ENCODE data around the gene LRSAM1.

LRSAM1 gene

DNA sequence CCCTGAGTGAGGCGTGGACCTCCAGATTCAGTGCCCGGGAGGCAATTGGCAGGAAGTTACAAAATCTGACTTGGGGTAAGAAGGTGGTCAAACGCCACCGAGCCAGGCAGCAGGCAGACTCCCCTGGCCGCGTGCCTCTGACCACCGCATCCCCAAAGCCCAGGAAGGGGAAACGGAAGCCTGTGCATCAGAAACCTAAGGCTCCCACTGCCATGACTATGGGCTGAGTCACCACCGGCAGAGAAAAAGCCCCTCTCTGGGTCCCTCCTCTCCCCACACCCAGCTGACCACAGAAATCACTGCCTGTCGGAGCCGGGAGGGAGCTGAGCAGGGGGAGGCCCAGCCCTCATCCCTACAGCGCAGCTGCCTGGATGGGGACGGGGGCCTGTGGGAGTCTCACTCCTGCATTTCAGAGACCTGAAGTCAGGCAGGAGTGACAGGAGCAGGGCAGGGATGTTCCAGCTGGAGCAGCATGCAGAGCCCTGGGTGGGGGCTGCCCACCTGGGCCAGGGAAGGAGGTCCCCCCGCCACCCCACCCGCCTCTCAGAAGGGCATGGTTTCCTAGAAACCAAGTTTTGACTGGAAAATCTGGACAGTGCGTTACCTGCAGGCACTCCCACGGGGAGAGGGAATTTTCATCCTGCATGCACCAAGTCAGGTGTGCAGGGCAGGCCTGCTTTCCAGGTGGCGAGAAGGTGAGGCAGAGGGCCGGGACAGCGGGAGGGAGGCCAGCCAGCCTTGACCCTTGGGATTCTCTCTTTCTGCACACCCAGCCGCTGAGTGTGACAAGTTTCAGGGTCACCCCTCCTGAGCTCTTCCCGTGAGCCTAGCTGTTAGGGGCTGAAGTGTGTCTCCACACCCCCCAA, 68.2 kb downstream of the LRSAM1 start:
- no peak for DNase-seq

DNA sequence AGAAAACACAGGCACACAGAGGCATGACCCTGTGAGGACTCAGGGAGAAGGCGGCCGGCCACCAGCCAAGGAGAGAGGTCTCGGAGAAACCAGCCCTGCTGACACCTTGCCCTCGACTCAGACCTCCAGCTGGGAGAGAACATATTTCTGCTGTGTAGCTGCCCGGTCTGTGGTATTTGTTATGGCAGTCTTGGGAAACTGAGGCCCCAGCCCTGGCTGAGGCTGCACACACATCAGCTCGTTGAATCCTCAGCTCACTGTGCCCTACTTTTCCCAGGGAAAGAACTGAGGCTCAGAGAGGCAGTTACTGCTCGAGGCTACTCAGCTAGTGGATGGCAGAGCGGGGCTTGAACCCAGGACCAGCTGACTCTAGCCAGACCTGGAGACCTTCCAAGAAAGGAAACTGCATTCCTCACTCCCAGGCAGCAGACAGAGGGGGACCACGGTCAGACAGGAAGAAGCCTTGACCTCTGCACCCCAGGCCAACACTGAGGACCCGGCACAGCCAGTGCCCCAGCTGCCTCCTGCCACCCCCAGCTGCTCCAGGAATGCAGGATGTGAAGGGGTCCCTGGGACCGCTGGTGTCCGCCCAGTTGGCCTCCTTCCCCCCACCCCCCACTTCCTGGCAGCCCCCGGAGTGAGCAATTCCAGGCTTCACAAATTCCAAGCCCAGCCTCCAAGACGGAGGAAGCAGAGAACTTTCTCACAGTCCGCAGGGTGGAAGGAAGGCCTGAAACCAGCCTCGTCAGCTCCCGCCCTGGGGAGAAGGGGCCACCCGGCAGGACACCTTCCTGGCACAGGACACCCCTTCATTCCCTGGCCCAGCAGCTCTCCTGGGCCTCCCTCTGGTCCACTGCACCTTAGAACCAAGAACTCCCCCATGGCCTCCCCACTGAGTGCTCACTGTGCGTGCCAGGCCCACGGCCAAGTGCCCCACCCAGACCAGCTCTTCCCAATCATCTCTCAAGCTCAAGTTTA, 69.9 kb downstream of the LRSAM1 start:
- no peak for DNase-seq

DNA sequence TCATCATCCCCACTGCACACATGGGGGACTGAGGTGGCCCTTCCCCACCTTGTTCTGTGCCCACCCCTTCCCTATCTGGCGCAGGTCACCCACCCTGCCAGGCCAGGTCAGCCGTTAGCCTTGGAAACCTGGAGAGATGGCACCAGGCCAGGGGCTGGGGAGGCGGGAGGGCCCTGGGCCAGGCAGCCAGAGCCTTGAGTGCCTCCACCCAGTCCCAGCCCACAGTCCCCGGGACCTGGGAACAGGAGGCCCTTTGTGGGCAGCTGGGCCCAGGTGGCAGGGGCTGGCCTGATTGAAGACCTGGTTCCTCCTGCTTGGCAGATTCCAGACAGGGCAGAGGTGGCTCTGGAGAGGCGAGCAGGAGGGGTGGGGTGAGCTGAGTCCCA, 70.6 kb downstream of the LRSAM1 start:
- no peak for DNase-seq

DNA sequence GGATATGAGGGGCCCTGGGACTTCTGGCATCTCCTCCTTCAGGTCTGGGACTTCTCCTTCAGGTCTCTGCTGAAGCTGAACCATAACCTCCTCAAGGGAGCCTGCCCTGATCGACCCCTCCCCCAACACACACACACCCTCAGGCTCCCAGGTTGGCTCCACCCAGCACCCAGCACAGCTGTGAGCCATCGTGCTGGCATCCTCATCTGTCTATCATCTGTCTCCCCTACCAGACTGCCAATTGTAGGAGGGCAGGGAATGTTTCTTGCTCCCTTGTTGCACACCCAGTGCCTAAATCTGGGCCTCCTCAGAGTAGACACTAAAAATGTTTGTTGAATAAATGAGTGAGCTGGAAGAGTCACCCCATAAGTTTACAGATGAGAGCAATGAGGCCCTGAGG, 71.4 kb downstream of the LRSAM1 start:
- no peak for DNase-seq

DNA sequence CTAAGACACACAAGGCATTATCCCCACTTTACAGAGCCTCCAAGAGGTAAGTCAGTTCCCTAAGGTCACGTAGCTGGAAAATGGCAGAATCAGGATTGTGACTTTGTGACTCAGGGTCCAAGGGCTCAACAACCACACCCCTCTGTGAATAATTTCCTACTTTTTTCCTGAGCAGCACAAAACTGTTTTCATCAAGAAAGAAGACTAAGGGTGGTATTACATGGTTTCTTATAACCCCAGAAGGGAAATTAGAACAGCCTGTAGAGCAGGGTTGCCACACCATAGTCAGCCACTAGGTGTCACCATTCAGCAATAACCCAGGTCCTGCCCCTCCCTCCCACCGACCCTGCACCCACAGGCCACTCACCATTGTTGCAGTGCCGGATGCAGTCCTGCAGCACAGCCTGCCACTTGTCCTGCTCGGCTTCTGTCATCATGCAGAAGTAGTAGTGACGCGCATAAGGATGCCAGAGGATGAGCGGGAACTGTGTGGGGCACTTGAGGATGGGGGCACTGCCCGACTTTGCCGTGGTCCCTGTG, 72.1 kb downstream of the LRSAM1 start:
- DNase-seq, result peak; percentile 31

DNA sequence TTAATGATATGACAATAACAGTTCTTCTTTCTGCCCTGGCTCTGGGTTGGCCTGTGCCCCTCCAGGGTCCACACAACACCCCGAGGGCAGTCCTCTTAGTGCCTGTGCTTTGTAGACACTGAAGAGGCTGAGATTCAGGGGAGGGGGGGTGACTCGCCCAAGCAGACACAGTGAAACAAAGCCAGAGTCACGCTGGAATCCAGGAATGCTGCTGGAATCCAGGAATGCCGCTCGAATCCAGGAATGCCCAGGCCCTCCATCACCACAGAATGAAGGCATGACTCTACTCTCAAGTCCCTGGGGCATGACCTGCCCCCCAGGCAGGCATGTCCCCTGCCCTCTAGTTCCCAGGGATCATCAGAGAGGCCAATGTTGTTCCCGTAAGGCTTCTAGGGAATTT, 73.1 kb downstream of the LRSAM1 start:
- no peak for DNase-seq

DNA sequence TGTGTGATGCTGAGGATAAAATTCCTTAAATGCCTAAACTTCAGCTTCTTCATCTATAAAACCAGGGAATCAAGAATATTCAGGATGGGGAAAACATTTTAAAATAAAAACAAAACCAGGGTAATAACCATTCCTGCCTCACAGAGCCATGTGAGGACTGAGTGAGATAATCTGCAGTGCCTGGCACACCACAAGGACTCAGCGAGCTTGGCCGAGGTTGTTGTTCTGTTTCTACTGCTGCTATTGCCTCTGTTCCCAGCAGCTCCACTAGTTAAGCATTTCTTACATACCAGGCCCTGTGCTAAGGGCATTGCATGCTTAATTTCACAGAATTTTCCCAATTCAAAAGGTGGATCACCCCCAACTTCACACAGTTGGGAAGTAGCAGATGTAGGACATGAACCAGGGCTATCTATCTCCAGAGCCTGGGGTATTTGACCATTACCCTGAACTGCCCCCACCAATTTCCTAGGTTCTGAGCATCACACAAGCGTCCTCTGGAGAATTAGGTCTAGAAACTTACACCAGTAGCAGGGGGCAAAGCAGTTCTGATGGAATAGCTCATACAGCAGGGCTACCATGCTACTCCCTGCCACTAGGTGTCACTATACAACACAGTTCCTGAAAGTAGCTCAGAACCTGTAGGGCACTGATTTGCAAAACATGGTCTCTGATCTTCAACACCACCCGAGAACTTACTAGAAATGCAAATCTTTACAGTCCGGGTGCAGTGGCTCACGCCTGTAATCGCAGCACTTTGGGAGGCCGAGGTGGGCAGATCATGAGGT, 74.3 kb downstream of the LRSAM1 start:
- DNase-seq, result no peak

DNA sequence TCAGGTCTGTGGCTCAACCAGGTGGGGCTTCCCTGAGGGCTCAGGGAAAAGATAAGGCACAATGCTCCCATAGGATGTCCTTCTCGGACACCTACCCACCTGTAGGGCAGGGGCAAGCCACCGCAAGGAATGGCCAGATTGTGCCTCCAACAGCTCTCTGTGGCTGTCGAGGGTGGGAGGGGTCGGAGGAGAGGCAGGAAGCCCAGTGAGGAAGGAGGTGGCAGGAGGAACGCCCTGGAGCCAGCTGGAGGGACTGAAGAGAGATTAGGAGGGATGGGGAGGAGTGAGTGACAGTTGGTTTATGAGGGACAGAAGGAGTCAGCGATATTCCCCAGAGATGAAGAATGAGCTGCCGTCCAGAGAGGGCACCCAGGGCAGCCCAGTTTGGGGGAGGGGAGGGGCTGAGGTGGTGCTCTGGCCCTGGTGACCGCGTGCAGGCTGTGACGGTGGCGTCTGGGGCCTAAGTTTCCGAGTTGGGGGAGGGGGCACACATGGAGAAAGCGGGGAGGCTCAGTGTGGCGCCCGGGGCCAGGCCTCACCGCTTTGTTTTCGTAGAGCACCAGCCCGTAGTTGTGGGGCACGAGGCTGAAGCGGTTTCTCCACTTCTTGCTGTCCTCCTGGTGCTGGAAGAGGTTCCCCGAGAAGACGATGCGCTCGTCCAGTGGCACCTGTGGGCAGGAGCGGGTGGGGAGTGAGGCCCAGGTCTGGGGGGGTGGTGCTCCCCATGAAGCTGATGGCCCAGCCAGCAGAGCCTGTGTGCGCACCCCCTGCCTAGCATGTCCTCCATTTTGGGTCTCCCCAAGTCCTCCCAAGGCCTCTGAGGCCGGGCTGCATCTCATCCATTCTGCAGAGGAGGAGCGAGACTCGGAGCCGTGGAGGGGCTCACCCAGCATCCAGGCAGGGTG, 75.6 kb downstream of the LRSAM1 start:
- no peak for DNase-seq

DNA sequence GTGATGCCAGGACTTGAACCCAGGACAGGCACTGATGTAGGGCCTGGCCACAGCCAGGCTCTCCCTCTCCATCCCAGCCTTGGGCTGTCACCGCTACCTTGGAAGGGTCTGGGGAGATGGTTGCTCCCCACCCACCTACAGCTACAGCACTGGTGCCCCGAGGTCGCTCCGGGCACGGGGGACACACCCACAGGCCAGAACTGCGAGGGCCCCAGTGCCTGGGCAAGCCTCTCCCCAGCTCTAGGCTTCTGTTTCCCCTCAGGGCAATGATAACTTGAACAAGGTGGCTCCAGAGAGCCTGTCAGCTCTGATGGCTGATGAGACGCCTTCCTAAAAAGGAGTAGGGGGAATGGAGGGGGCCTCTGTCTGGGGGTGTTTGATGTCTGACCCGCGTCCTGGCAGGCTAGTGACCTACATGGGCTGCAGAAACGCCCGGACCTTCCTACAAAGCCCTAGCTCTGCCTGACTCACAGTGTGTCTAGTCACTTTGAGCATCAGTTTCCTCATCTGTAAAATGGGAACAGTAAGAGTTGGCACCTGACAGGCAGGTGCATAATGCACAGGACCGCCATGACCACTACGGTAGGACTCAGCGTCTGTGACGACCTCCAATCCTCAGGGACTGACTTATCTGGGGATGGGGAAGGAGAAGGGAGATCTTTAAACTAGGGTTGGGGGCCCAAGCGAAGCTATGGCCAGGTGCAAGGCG, 76.4 kb downstream of the LRSAM1 start:
- no peak for DNase-seq

DNA sequence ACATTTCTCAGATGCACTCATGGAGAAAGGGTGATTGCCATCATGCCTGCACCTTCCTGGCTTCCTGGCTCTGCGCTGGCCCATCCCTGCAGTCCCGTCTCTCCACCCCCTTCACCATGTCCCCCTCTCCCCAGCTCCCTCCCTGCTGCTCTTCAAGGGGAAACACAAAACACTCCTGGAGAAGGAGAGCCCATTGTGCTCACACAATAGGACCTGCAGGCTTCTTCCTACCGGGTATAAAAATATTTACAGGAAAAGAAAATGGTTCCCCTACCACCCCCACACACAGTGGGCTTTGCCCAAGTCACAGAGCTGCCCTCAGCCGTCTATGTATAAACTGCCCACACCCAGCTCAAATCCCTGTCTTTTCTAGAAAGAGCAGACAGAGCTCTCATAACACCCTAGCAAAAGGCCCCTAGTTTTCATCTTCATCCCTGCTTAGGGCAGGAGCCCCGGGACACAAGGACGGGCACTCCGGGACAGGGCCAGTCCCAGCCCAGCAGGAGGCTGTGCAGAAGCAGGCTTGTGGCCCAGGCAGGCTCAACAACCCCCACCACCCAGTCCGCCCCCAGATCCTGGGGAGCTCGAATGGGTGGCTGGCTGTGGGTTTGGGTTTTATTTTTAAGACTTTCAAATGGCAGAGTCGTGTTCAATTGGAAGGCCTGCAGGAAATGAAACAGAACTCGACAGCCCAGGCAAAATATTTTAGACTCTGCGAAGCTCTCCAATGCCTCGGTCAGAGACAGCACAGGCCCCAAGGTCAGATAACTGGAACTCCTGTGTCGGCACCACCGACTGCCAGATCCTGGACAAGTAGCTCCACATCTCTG, 77.3 kb downstream of the LRSAM1 start:
- DNase-seq, result no peak

DNA sequence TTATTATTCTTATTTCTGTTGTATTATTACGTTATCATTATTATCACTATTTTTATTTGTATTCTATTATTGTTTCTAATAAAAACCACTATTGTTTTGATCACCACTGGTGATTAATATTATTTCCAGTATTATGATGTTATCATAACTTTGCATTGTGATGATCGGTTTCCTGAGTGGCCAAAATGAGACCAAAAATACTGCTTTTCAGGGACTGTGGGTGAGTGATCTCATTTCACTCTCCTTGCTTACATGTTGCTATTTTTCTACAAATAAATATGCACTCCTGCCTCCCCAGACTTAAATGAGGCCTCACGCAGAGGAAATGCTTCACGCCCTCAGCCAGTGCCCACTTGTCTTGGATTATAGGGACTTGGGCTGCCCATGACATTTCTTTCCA, 78.4 kb downstream of the LRSAM1 start:
- no peak for DNase-seq

DNA sequence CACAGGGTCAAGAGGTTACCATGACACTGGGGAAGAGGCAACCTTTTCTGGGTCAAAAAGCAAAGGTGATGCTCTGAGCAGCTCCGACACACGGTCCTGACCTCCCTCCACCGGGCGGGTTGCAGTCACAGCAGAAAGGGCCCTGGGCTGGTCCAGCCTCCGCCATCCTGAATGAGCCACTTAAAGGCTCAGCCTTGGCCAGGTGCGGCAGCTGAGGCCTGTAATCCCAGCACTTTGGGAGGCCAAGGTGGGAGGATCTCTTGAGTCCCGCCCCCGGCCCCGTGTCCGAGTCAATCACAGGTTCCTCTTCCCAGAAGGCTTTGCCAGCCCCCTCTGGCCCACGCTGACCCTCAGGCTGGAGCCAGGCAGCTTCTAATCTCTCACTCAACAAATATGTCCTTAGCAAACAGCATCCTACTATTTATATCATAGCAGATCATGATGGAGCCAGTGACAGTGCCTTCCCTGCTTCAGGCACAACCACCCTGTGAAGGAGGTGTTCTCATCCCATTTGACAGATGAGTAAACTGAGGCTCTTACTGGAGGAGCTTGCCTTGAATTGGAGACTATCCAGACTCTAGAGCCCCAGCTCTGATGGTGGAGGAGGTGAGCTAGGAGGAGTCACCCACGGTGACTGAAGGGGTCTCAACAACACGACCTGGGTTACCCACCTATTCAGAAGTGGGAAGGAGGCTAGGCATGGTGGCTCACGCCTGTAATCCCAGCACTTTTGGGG, 79.1 kb downstream of the LRSAM1 start:
- no peak for DNase-seq

DNA sequence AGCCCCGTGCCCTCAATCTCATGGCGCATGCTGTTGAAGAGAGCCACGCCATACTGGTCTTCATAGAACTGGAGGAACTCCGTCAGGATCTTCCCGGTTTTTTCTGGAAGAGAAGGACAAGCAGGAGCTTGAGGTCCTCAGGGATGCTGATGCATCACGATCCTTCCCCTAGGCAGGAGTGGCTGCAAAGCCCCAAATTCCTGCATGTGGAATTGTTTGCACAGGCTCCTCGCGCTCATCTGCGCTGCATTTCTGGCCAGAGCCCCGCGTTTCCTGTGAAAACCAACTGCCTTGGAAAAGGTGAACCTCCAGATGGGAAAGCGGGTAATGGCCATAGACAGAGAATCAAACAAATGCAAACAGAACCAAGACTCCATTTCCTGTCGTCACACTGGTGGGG, 80.4 kb downstream of the LRSAM1 start:
- no peak for DNase-seq

DNA sequence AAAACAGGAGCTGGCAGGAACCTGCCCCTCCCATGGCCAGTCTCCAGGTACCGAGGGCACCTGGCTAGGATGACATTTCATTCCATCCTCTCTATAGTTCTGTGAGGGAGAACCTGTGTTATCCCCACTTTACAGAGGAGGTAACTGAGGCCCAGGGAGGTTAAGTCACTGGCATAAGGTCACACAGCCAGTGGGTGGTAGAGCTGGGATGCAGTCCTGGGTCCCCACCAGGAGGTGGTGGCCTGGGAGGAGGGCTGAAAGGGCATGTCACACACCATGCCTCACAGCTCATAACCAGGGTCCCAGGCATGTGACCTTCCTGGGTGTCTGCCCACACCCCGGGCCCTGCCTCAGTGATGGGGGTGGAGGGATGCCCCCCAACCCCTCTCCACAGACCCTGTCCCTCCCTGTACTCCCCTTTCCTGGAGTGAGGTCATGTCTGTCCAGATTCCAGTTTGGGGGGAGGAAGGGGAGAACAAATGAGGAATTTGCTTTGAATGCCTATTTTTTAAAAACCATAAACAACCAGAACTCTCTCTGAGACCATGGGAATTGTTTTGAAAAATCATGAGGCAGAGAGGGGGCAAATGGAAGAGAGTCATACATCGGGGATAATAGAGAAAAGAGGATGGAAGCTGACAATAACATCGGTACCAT, 83.1 kb downstream of the LRSAM1 start:
- no peak for DNase-seq

DNA sequence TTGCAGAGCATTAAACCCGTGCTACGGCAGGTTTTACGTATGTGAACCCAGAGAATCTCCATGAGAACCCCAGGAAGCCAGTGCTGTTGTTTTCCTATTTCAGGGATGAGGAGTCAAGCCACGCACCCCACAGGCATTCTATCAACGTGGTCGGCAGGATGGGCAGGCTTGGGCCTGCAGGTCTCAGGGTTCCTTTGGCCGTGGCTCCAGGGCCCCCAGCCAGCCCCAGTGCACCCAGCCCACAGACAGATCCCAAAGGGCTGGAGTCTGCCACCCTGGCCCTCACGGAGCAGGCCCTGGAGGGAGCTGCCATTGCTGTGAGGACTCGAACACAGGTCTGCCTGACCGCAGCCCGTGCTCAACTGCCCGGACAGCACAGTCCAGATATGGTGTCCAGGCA, 83.6 kb downstream of the LRSAM1 start:
- no peak for DNase-seq

DNA sequence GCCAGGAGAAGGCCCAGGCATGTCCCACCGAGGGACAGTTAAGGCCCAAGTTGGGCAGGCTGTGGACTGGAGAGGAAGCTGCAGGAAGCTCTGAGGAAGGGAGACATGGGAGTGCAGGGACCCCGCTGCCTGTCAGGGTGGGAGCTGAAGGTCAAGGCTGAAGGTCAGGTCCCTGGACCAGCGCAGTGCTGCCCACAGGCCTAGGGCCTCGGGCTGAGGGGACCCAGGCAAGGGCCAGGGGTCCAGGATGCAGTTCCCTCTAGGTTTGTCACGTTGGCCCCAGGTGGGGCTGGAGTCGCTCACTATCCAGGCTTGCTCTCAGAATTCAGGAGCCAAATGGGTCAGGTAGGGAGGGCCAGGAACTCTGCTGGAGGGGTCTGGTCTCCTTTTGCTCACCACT, 84.1 kb downstream of the LRSAM1 start:
- DNase-seq, result no peak

DNA sequence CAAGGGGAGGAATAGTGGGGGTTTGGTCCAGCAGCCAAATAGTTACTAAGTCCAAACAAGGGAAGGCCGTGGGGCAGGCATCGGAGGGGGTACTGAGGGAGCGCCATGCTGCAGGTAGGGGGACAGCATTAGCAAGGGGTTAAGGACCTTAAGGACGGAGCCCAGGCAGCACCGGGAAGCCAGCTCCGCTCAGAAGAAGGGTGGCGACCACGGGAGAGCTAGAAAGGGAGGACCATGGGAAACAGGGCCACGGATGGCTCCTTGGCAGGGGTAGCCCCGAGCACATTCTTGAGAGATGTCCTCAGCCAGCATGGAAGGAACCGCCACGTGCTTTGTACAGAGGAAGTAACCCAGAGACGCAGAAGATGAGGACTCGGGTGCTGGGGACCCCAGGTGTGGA, 84.5 kb downstream of the LRSAM1 start:
- DNase-seq, result no peak

DNA sequence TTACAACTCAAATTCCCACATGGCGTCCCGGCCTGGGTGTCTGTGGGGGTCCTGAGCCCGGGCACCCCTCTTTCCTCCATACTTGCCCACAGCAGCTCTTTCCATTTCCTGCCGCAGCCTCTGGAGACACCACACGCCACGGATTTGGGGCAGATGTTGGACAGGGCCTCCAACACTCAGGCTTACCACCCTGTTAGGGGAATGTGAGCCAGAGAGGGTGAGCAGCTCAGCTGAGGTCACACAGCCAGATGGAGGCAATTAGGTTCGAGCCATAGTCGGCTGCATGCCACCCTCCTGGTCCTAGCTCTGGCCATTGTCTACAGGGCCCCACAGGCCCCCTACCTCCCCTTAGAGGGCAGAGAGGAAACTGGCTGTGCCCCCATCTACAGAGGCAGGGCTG, 85.2 kb downstream of the LRSAM1 start:
- no peak for DNase-seq

DNA sequence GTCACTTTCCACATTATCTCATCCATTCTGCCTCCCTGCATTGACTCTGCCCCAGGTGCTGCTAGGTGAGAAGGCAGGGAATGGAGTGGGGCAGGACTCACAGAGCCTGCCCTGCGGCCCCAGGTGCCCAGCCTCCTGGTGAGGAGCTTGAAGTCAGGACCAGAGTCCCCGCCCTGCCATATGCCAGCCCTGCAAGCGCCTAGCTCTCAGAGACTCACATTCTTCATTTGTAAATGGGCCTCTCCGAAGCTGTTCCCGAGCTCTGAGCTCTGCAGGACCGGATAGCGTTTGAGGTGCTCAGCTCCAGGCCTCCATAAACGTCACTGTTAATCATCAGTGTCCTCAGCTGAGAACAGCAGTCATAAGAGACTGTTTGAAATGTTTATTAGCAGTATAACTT, 85.7 kb downstream of the LRSAM1 start:
- no peak for DNase-seq

Measured in activated naive CD4-positive, alpha-beta T cell treated with anti-CD3 and anti-CD28 coated beads, Interleukin-2, amount 50 U/mL, for 16 hours (primary cell).